Stimulated activated CD4-positive, alpha-beta T cell treated with anti-CD3 and anti-CD28 coated beads, Interleukin-1b, Interleukin-23, amount 100 ng/mL, for 1 hour (primary cell): Measurements from ENCODE around the gene DNAJC9.
A peak's percentile ranks its signal among the peaks of the same experiment; 100 is the strongest.
"Not testable (repeated sequence)": the region's sequence is repeated elsewhere in the genome, so short reads cannot be mapped to it uniquely, and the experiment has no call there.

Experiments
- DNase-seq, 2 donors: peaks; one replicate each; pipeline ENCODE4 v3.0.0-alpha.2; 2020; ENCODE audit warnings: low read depth in 2 of 2

Gene DNAJC9, protein sequence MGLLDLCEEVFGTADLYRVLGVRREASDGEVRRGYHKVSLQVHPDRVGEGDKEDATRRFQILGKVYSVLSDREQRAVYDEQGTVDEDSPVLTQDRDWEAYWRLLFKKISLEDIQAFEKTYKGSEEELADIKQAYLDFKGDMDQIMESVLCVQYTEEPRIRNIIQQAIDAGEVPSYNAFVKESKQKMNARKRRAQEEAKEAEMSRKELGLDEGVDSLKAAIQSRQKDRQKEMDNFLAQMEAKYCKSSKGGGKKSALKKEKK

DNA sequence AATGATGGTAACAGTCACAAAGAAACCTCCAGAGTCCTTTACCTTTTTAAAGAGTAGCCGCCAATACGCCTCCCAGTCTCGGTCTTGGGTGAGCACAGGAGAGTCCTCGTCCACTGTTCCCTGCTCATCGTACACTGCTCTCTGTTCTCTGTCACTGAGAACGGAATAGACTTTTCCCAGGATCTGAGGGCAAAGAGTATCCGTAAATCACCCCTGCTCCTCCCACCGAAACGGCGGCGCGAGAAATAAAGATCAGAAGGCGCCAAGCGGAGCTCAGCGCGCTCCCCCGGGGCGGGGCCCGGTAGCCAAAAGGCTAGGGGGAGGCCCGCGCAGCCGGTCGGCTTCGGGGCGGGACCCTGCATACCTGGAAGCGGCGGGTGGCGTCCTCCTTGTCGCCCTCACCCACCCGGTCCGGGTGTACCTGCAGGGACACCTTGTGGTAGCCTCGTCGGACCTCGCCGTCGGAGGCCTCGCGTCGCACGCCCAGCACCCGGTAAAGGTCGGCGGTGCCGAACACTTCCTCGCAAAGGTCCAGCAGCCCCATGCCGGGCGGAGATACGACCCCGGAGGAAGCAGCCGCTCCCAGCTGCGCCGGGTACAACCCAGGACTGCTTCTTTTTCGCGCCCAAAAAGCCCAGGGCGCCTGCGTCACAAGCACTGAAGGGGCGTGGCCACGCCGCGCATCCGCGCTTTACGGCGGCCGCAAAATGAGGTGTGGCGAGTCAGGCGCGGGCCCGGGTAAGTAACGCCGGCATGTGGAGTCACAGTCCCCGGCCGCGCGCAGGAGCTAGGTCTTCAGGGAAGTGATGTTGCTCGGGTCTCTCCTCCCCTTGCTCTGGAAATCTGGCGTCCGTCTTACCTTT, at the start of gene DNAJC9:
TSS of gene DNAJC9 (minus strand) at position 610 of the 863 bp plus-strand sequence. CDS start at position 544, 66 bp downstream.
- peak; percentile 89 to 97 for DNase-seq

DNA sequence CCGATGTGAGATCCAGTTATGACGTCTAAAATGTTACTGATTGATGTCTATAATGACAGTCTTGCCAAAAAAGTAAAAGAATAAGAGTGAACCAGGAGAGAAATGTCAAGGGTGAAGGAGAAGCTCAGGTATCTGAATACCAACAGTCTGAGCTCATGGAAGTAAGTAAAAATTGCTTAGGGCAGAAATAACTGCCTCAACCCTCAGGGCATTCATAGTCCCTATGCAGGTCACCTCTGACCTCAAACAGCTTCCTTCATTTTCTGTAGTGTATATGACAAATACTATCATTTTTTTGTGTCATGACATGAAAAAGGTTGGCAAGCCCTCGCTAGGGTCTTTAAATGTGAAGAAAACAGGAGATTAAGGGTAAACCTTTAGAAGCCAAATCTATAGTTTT, 46.4 kb upstream of the DNAJC9 start:
- DNase-seq = no peak

DNA sequence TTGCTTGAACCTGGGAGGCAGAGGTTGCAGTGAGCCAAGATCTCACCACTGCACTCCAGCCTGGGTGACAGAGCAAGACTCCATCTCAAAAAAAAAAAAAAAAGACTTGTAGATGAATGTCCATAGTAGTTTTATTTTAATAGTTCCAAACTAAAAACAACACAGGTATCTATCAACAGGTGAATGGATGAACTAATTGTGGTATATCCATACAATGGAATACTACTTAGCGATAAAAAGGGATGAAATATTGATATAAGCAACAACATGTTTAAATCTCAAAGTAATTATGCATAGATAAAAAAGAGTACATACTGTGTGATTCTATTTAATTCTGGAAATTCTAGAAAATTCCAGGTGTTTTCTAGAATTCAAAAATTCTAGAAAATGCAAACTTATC, 42.9 kb upstream of the DNAJC9 start:
- DNase-seq = no peak

DNA sequence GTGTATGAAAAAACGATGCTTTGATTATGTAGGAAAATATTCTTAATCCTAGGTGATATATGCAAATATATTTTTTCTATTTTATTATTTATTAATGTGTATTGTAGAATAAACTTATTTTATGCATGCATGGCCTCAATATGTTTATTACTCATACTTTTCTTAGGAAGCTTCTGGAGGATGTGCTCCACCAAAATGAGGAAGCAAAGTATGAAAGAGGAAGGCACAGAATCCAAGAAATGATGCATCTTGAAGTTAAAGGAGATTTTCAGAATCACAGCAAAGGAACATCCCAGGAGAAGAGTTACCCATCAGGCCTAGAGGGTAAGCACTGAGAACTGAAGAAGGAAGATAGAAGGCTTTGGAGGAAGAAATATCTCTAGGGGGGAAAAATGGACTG, 40.4 kb upstream of the DNAJC9 start:
- no peak for DNase-seq

DNA sequence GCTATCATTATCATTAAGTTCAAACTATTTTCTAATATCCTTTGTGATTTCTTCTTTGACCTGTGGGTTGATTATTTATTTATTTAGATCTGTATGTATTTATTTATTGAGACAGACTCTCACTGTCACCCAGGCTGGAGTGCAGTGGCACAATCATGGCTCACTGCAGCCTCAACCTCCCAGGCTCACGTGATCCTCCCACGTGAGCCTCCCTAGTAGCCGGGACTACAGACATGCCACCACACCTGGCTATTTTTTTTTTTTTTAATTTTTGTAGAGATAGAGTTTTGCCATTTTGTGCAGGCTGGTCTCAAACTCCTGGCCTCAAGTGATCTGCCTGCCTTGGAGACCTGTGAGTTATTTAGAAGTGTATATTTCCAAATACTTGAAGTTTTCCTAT, 34.0 kb upstream of the DNAJC9 start:
- DNase-seq = no peak

DNA sequence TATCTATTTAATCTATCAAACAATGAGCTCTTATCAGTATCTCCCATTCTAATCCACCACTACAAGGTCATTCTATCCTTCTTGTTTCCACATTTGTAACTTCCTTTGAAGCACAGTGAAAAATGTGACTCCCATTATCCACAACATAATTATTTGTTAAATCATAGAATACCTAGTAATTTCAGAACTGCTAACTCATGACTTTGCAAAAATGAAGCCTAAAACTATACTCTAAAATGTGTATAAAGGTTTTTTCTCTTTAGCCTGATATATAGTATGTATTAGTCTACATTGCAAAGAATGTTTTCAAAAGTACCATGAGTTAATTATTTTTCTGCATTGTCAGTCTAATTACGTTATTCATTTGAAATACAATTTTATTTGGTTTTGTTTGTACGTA, 17.4 kb upstream of the DNAJC9 start:
- DNase-seq = no peak

DNA sequence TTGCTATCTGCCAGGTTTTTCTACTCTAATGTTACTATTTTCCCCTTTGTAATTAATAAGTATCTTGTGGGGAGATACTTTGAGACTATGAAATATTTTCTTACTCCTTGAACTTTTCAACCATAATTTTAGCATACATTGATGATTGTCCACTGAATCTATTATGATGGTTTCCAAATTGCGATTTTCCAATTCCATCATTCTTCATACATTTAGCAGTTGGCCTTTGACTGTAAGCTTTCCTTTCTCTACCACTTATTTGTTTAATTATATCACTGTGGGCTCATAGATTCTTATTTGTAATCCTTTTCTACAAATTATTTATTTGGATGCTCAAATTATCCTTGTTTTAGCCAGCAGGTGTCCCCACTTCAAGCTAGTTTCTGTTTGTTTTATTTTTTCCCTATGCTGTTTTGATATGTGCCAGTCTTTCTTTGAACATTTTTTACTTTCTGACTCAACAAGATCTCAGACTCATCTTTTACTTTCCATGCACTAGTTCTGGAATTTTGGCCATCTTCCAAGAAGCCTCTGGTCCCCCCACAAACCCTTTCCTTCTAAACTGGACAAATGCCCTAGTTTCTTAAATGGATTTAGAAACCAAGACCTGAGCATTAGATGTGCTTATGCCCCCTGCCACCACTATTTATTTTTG, 16.8 kb upstream of the DNAJC9 start:
- DNase-seq = no peak

DNA sequence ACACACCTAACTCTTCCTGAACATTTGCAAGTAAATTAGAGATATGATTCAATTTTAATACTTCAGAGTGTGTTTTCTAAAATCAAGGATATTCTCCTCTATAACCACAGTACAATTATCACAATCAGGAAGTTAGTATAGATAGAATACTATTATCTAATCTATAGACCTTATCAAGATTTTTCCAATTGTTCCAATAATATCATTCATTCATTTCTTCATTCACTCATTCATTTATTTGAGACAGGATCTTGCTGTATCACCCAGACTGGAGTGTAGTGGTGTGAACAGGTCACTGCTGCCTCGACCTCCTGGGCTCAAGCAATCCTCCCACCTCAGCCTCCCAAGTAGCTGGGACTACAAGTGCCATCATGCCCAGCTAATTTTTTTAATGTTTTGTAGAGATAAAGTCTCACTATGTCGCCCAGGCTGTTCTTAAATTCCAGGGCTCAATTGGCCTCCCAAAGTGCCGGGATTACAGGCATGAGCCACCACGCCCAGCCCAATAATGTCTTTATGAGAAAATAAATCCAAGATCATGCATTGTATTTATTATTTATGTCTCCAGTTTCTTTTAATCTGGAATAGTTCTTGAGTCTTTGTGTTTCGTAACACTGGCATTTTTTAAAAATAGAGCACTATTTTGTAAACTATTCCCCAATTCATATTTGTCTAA, 16.0 kb upstream of the DNAJC9 start:
- no peak for DNase-seq

DNA sequence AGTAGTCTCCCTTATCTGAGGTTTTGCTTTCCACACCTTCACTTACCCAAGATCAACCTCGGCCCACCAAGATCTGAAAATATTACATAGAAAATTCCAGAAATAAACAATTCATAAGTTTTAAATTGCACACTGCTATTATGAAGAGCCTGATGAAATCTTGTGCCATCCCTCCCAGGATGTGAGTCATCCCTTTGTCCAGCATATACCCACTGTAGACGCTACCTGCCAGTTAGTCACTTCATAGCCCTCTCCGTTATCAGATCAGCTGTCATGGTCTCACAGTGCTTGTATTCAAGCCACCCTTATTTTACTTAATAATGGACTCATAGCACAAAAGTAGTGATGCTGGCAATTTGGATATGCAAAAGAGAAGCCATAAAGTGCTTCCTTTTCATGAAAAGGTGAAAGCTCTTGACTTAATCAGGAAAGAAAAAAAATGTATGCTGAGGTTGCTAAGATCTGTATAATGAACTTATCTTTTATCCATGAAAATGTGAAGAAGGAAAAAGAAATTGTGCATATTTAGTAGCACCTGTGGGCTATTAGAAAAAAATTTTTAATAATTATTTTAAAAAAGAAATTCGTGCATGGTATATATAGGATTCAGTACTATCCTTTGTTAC, 15.2 kb upstream of the DNAJC9 start:
- DNase-seq = no peak

DNA sequence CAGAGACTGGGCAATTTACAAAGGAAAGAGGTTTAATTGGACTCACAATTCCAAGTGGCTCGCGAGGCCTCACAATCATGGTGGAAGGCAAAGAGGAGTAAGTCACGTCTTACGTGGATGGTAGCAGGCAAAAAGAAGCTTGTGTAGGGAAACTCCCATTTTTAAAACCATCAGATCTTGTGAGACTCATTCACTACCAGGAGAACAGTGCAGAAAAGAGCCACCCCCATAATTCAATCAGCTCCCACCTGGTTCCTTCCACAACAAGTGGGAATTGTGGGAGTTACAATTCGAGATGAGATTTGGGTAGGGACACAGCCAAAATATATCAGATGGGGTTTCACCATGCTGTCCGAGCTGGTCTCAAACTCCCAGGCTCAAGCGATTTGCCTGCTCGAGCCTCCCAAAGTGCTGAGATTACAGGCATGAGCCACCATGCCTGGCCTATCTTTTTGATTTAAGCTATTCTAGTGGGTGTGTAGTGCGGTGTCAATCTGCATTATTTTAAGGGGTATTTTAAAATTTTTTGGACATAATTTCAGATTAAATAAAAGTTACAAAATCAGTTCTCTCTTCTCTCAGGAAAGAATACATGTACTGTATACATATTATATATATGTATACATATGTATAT, 14.4 kb upstream of the DNAJC9 start:
- DNase-seq = no peak

DNA sequence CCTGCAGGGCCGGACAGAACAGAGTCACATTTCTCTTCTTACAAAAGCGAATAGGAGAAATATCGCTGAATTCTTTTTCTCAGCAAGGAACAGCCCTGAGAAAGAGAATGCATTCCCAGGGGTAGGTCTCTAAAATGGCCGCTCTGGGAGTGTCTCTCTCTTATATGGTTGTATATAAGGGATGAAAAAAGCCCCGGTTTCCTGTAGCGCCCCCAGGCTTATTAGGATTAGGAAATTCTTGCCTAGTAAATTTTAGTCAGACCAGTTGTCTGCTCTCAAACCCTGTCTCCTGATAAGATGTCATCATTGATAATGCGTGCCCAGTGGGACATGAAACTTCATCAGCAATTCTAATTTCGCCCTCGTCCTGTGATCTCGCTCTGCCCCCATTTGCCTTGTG, 11.6 kb upstream of the DNAJC9 start:
- not testable (repeated sequence) for DNase-seq

DNA sequence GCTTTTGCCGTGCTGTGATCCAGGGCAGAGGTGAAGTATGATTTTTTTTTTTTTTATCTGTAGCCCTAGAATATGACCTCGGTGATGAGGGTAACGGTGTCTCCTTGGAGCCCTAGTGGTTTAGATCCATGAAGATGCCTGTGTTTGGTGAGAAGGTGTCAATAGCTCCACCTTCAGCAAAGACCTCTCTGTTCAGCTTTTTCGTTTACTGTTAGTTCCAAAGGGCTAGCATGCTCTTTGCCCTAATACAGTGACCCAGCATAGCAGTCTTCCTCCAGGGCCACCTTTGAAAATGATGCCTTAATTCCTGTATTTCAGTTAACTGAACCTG, 6.1 kb upstream of the DNAJC9 start:
- no peak for DNase-seq

DNA sequence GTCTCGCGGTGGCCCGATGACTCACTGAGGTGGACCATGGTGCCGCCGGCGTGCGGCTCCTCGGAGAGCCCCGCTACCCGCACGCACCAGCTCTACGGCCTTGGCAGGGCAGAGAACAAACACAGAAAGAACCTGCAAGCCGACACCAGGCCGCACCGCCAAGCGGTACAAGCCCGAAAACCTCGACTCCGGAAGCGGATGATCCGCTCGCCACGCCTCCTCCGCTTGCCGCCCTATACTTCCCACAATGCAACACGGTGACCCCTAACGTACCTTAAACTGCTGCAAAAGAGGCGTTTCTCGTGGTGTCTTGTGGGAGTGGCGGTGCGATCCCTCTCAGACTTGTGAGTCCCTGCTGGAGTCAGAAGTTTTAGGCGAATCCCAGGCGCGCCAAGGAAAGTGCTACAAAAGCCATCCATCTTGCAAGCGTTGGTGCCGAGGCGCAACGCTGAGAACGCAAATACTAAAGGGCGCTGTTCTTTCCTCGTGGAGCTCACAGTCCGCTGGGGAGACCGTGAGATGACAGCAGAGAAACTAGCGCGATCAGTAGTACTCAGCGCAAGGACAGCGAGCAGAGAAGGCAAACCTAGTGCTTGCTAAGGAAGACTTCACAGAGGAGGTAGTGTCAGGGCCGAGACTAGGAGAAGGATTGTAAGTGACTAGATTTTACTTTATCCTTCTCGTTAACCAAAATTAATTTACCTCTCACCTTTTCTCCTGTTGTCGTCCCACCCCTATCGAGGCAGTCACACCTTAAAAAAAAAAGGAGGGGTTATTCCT, 5.6 kb upstream of the DNAJC9 start, which contains the start of gene MRPS16:
TSS of gene MRPS16 (minus strand) at position 200 of the 780 bp plus-strand sequence. CDS start at position 38, 162 bp downstream.
- peak; percentile 70 to 73 for DNase-seq

DNA sequence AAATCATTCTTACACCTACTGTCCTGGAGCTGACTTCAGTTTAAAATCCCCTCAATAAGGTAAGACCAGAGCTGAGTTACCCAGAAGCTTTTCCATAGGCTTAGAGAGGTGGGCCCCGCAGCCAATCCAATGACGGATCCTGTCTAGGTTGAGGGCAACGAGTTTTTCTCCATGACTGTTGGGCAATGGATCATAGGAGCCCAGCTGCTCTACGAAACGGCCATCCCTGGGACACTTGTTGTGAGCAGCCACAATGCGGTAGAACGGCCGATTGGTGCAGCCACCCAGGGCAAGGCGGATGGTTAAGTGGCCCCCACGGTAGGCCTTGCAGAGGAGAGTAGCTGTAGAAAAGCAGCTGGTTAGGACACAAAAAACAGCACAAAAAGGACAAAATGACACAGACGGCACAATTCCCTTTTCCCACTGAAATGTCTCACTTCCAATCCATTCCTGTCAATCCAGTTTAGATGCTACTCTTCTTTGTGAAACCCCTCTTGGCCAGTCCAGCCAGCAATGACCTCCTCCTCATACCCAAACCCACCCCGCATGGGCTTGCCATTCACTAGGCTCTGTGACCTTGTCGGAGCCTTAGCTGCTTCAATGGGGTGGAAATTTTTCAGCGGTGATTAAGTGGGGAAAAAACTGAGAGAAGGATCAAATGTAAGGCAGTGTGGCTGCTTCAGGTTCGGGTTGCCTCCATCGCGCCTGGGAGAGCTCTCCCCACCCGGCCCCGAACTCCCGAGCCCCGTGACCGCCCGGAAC, 4.8 kb upstream of the DNAJC9 start:
- no peak for DNase-seq

DNA sequence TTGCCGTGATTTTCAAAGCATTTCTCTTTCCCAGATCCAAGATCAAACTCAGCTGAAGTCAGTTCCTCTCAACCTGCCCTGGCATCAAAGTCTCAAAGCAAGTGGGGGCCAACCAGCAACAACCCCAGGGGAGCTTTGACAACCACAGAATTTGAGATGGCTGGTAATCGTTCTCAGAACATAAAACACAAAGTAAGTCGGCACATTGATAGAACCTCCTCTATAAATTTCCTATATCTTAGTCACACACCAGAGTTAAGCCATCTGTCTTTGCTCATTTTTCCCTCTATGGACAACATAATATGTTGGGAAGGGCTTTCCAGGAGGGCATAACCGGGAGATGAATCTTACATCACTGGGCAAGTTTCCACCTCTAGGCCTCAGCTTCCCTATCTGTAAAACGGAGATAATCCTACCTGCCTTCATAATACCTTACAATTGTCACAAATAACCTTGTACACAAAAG, 1.2 kb upstream of the DNAJC9 start:
- no peak for DNase-seq

DNA sequence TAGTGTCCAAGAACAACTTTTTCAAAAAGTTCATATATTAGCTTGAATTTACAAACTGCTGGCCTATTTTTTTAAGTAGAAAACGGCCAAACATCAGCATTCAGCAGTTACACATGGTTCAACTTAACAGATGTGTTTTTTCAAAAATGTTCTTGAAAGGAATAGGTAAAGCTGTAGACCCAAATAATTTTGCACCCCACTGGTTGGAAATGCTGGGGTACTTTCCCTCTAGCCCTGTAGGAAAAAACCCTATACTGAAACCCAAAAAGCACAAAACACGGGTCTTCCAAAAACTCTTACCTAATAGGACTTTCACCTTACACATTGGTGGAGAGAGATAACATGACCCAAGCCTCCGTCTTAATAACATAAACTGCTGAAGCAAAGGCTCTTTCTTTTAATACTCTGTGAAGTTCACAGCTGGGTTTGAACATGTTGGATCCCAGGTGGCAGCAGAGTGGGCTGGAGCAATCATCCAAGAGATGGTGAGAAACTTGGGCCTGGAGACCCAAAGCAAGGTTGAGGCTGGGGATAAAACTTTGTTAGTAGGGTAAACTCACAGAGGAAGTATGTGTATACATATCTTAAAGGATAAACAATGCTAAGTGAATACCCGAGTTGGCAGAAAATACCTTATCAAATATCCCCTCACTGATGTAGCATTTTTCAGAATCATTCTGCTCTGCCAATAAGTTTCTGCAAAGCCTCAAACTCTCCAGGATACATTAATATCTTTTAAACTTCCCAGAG, 629 bp upstream of the DNAJC9 start:
- DNase-seq = no peak

DNA sequence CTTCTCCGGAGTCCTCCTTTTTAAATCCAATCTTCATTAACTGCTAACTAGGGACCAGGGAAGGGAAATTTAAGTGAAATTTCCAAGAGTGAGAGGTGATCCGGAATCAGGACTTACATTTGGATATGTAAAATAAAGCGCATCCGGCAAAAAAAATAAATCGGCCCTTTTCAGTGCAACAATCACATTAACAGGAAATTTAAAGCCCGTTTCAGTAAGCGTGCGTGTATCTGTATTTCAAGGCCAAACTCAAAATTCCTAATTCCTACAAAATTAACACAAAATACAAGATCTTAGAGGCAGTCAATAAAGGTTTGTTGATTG, 771 bp downstream of the DNAJC9 start:
- no peak for DNase-seq

DNA sequence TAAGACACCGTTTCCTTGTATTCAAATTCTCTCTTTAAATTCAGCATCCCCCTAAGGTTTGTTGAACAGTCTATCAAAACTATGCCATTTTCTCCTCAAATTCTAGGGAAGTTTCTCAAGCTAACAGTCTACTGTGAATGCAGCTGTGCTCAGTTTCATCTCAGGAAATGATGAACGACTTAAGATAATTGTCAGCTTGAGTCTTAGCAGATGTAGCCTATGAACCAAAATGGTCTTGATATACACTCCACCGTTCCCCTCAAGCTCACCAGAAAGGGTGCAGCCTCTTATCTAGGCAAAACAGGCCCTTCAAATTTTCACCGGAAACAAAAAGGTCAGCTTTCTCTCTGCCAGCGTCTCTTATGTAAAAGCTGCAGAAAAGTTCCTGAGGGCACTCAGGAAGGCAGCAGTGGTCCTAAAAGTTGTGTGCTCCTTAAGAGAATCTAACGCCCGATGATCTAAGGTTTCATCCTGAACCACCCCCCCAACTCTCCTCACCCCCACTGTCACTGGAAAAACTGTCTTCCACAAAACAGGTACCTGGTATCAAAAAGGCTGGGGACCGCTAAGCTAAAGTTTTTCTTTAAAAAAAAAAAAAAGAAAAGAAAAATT, 2.1 kb downstream of the DNAJC9 start:
- no peak for DNase-seq

DNA sequence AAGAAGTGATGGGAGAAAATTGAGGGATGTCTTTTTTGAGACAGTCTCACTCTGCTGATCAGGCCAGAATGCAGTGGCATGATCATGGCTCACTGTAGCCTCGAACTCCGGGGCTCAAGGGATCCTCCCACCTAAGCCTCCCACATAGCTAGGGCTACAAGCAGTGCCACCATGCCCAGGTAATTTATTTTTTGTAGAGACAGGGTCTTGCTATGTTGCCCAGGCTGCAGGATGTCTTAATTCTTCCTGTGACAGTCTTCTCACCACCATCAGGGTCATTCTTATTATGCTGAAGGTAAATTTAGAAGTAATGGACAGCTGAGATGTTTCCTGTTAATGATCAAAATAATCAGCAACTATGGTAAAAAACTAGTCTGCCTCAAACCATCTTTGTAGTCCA, 7.1 kb downstream of the DNAJC9 start:
- DNase-seq = no peak
